Neutrophil (primary cell): Measurements from ENCODE around the gene RYR2.

Experiments
- H3K27ac ChIP-seq: fragments of 200-600 bp; sonication (generic); 2 replicates; pipeline ENCODE4 v1.5.1; 2016; ENCODE audit warnings: mild to moderate bottlenecking, moderate library complexity
- H3K27me3 ChIP-seq: fragments of 200-600 bp; sonication (generic); 2 replicates; pipeline ENCODE4 v1.6.0; 2016; ENCODE audit warnings: mild to moderate bottlenecking
- H3K36me3 ChIP-seq: fragments of 200-600 bp; sonication (generic); 2 replicates; pipeline ENCODE4 v1.5.1; 2017
- H3K4me1 ChIP-seq, 2 experiments: fragments of 200-600 bp in 1 of 2; sonication (generic) in 1 of 2; 1 replicate in 1 of 2; 2 replicates in 1 of 2; pipeline versions ENCODE4 v1.5.1 to v1.6.1; 2013 to 2016; ENCODE audit warnings: low read depth in 1 of 2, low read length in 1 of 2, mild to moderate bottlenecking in 1 of 2, moderate library complexity in 1 of 2; ENCODE audit not compliant: control insufficient read depth in 1 of 2, insufficient read depth in 1 of 2
- H3K4me3 ChIP-seq, 2 experiments: fragments of 200-600 bp in 1 of 2; sonication (generic) in 1 of 2; 1 replicate in 1 of 2; 2 replicates in 1 of 2; pipeline ENCODE4 v1.5.1; 2013 to 2016; ENCODE audit warnings: low read depth in 1 of 2, low read length in 1 of 2, mild to moderate bottlenecking in 1 of 2, moderate library complexity in 1 of 2
- H3K9me3 ChIP-seq: fragments of 200-600 bp; sonication (generic); 2 replicates; pipeline ENCODE4 v1.5.1; 2016
- CTCF ChIP-seq: fragments of 200-600 bp; sonication (generic); IDR thresholded peaks from 2 replicates; pipeline ENCODE4 v1.5.1; 2016; ENCODE audit warnings: antibody characterized with exemption

RYR2 gene

GRCh38 chr1:237640011-237640671 lies 598.2 kb downstream of the RYR2 start:
- Histone ChIP-seq H3K27me3 (no peaks in the 10 kb centered on the region), H3K36me3 (no peaks in the 10 kb centered on the region), H3K27ac (no peak overlapping the region), H3K4me1 (no peaks in the 10 kb centered on the region), H3K9me3 (no peaks in the 10 kb centered on the region), H3K4me3 (no peak overlapping the region)
- TF ChIP-seq CTCF, result no peak

- TF ChIP-seq CTCF, result no peak
- no peaks in the 10 kb centered on the region for H3K36me3 ChIP-seq
- H3K9me3 ChIP-seq, result no peaks in the 10 kb centered on the region
- H3K4me1 ChIP-seq, result no peaks in the 10 kb centered on the region
- no peak overlapping the region for H3K27ac ChIP-seq
- H3K4me3 ChIP-seq, result no peak overlapping the region
- no peaks in the 10 kb centered on the region for H3K27me3 ChIP-seq
Observed at GRCh38 chr1:237640966-237641365, 599.0 kb downstream of the RYR2 start.

- Histone ChIP-seq H3K4me3 (no peak overlapping the region), H3K27me3 (no peaks in the 10 kb centered on the region), H3K4me1 (no peaks in the 10 kb centered on the region), H3K36me3 (no peaks in the 10 kb centered on the region), H3K9me3 (no peaks in the 10 kb centered on the region), H3K27ac (no peak overlapping the region)
- no peak for TF ChIP-seq CTCF
Observed at GRCh38 chr1:237650809-237651208, 608.8 kb downstream of the RYR2 start.

- Histone ChIP-seq H3K4me3 (no peak overlapping the region), H3K9me3 (no peaks in the 10 kb centered on the region), H3K27me3 (no peaks in the 10 kb centered on the region), H3K27ac (no peak overlapping the region), H3K4me1 (no peaks in the 10 kb centered on the region), H3K36me3 (no peaks in the 10 kb centered on the region)
- TF ChIP-seq CTCF, result no peak
Observed at GRCh38 chr1:237655778-237656177, 613.8 kb downstream of the RYR2 start.

GRCh38 chr1:237664348-237664747 lies 622.4 kb downstream of the RYR2 start:
- no peak for TF ChIP-seq CTCF
- no peaks in the 10 kb centered on the region for H3K27me3 ChIP-seq

More at GRCh38 chr1:237664348-237664747, 622.4 kb downstream of the RYR2 start:
- Histone ChIP-seq H3K9me3 (no peaks in the 10 kb centered on the region), H3K27ac (no peak overlapping the region), H3K36me3 (no peaks in the 10 kb centered on the region), H3K4me1 (no peaks in the 10 kb centered on the region), H3K4me3 (no peak overlapping the region)
